HCEC 1CT (cell line): ENCODE results near the gene KCNJ5.
"Not testable (repeated sequence)": the region's sequence is repeated elsewhere in the genome, so short reads cannot be mapped to it uniquely, and the experiment has no call there.

ENCODE experiments used
- DNase-seq: peaks from one replicate; pipeline ENCODE4 v3.0.0-alpha.2; 2017

KCNJ5 gene

DNA sequence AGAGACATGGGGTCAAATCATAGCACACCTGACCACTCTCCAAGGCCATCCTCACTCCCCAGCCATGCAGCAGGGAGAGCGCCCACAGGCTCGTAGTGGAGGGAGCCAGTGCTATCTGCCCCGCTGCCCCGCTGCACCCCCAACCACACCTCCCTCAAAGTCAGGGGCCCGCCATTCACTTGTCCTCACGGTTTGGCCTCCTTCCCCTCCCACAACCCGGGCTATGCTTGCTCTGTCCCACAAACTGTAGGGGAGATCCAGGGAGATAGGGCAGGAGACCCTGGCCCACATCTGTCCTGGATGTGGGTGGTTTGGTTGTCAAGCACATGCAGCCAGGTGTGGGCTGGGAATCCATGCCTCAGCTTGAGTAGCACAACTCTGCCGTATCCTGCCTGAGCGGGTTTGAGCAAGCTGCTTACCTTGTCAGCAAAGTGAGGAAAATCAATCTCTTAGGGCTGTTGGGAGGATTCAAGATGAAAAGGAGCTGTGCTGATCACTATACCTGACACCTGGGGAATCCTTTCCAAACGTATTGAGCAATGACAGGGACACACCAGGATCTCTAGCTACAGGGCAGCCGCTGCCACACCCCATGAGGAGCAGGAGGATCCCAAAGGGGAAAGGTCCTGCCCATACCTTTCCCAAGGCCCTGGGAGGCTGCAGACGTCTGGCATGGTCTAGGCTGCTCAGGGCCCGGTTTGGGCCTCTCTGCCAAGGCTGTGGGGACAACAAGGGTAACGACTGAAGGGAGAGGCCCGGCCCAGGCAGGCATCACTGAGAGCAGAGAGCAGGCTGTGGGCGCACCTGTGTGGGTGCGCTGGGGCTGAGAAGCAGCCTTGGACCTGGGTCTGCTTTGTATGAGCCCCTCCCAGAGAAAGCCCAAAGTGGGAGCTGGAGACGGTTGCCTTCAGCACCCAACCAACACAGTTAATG, 23.3 kb downstream of the KCNJ5 start:
- no peak for DNase-seq

DNA sequence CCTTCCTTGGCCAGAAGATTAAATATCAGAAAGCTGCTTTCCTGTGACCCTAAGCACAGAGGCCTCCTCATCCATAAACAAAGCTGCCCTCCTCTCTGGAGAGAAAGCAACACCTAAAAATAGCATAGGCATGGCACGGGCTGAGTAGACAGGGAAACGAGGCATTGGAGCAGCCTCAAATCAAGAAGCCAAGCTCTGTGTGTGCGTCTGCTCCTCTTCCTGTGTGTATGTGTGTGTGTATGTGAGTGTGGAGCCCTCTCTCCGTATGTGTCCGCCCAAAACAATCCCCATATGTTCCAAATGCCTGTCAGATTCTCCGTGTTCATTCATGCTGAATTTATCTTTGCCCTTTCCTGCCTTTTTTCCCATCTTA, 24.0 kb downstream of the KCNJ5 start:
- no peak for DNase-seq

DNA sequence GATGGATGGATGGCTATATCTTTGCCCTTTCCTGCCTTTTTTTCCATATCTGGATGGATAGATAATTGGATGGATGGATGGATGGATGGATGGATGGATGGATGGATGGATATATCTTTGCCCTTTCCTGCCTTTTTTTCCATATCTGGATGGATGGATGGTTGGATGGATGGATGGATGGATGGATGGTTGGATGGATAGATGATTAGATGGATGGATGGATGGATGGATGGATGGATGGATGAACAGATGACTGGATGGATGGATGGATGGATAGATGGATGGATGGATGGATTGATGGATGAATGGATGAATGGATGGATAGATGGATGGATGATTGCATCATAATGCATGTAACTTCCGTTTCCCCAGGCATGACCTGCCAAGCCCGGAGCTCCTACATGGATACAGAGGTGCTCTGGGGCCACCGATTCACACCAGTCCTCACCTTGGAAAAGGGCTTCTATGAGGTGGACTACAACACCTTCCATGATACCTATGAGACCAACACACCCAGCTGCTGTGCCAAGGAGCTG, 24.9 kb downstream of the KCNJ5 start:
- no peak for DNase-seq

DNA sequence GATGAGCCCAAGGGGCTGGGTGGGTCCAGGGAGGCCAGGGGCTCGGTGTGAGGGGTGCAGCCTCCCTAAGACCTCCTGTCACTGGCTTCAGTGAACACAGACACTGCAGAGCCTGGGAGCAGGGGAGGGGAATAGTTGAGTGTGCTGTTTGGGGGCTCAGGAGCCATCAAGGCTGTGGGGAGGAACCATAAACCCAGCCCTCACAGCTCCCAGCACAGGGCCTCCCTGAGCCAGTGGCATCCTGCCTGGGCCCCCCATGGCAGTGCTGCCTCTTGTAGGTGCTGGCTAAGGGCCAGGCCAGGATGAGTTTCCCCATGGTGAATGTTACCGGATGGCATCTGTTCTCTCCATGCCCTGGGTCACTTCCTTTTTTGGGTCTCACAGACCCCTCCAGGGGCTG, 25.5 kb downstream of the KCNJ5 start:
- DNase-seq = no peak

DNA sequence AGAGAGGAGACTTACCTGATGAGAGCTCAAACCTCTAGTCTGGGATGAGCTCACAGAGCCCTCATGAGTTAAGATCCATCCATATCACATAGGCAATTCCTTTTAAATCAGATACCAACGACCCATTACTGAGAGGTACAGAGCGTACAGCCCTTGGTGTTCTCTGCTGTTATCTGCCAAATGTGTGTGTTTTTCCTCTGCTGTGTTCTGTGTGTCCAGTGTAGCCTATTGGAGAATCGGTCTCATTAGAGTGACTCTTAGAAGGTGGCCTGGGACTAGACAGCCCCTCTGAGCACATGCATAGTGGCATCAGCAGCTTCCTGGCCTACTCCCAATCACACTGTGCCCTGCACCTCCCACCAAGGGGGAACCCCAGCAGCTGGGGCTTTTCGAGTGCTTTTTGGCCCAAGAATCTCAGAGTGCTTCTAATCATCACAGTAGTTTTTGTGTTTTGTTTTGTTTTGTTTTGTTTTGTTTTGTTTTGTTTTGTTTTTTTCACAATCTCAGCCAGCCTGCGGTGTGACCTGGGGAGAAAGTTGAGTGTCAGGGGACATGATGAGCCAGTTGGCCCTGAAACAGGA, 26.1 kb downstream of the KCNJ5 start:
- no peak for DNase-seq

DNA sequence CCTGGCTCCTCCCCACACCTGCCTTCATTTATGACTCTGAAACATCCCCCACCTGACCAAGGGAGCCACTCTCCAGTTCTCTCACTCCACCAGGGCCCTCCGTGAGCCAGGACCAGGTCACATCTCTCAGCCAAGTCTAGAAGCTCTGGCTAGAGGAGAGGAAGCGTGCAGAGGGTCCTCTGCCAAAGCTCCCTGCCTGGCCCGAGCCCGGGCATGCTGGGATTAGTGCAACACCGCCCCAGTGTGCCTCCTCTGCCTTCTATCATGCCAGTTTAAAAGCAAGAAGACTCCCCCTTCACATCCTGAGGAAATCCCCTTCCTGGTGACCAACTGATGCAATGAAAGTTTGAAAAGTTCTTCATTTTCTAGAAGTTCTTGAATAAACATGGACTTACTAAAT, 28.1 kb downstream of the KCNJ5 start:
- no peak for DNase-seq

DNA sequence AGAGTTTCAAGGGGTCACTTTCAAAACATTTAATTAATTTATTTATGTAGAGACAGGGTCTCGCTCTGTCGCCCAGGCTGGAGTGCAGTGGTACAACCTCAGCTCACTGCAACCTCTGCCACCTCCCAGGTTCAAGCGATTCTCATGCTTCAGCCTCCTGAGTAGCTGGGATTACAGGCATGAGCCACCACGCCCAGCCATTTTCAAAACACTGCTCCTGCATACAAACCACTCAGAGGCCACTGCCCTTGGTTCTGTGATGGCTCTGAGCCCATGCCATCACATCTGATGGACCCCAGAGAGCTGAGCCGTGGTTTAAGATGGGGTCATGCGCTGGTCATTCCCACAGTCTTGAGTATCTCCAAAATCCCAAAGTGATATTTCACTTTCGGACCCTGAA, 28.5 kb downstream of the KCNJ5 start:
- not testable (repeated sequence) for DNase-seq

DNA sequence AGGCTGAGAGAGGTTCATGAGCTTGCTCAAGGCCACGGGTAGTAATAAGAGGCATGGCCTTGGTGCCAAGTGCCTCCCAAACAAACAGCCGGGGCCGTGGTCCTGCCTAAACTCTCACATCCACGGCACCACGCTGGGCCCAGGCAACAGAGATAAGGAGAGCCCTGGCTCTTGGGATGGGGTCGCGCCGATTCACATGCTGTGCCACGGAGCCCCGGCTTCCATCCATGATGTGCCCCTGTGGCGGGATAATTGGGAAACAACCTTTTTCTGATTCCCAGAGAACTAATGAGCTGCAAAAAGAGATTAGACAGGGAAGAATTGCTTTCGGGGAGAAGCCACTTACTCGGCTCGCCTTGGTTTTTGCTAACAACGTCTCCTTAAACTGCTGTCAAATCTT, 29.5 kb downstream of the KCNJ5 start:
- no peak for DNase-seq

DNA sequence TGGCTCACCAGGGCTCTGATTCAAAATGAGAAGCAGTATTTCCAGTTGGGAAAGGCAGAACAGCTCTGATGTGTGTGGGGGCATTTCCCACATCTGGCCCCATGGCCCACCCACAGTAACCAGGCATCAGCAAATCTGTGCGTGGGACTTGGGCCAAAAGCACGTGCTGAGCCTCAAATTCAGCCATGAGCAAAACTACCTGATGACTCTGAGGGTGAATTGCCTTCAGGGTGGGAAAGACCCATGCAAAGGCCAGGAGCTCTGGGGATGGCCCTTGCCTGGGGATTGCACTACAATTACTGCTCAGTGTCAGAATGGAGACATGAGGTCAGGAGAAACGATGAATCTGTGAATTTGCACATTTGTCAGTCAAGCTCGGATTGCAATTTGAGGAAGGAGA, 30.6 kb downstream of the KCNJ5 start:
- DNase-seq = no peak

DNA sequence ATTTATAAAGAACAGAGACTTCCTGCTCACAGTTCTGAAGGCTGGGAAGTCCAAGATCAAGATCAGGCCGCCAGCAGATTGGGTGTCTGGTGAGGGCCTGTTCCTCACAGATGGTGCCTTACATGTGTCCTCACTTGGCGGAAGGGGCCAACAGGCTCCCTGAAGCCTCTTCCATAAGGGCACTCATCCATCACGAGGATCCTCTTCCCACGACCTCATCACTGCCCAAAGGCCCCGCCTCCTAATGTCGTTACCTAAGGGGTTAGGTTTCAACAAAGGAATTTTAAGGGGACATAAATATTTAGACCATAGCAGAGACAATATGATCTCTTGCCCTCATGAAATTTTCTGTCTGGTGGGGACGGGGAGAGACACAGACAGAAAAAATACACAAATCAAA, 32.9 kb downstream of the KCNJ5 start:
- DNase-seq = no peak

DNA sequence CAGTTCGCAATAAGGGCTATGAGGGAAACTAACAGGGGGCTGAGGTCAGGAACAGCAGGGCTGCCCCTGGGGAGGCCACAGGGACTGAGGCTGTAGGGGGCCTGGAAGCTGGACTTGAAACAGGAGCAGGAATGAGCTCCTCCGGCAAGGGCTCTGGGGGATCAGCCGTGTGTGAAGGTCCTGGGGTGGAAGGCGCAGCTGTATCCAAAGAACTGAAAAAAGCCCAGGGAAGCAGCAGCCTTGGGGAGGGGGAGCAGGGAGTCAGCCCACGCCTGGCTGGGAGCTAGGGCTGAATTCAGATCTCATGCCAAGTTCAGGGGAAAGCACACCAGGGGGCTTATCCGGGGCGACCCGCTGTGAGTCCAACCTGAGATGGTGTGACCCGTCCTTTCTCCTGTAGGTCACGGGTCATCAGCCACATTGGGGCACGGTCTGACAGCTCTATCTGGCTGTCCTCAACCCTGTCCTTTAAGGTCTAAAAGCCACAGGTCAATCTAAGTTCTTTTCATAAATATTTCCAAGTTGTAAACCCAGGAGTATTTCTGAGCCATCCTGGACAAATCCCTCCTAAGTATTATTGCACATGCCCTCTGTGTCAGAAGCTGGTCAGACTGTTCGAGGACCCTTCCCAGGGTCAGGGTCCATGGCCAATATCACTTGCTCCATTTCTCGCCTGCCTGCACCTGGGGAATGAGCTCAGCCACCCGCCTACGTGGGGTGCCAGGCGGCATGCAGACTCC, 33.5 kb downstream of the KCNJ5 start:
- DNase-seq = no peak

DNA sequence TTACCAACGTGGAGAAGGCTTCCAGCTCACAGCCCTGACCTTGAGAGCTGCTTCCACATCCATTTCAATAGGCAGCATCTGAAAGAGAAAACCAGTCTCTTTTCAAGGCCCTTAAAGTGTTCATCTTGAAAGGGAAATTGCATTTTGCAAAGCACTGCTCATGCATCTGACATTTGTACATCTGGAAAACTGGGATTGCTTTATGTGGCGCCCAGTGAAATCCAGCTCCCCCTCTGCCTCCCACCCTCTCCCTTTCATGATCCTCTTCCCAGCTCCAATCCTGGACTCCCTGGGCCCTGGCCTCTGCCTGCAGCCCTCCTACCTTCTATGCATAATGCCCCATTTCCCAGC, 34.1 kb downstream of the KCNJ5 start:
- DNase-seq = no peak

DNA sequence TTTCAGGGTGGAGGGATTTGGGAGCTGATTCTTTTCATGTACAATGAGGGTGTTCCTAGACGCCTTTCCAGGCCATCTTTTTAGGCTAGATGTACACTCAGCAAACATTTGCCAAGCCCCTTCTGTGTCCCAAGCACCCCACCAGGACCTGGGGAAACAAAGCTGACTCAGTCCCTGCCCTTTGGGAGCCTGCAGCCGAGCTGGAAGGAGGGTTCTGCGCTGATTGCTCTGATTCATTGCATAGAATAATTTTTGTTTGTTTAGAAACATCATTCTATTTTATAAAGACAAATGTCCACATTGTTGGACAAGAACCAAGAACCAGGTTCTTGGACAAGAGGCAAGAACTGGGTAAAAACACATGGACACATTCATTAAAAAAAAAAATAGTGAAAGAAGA, 34.8 kb downstream of the KCNJ5 start:
- DNase-seq = no peak

DNA sequence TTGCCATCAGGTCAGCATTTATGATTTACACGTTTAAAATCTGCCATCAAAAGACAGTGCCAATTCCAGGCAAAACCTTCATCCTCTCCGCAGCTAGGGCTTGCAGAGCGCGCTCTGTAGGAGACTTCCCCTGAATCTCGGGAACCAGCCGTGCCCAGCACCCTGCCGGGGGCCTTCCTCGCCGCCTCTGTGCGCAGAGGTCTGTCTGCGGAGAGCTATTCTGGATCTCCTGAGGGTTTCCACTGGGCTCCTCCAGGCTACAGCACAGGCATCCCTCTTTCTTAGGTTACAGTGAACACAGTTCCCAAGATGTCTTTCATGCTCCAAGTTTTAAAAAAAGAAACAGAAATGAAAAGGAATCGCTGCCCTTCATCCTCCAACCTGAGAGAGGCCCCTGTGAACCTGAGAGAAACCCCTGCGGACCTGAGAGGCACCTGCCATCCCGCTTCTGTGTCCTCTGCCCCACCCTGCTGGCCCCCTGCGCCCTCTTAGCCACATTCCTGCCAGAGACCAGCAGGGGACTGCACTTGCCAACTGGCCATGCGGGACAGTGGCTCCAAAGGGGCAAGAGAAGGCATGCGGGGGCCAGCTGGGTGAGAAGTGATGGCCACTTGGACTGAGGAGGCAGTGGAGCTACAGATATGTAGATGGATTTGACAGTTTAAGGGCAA, 35.4 kb downstream of the KCNJ5 start:
- no peak for DNase-seq

DNA sequence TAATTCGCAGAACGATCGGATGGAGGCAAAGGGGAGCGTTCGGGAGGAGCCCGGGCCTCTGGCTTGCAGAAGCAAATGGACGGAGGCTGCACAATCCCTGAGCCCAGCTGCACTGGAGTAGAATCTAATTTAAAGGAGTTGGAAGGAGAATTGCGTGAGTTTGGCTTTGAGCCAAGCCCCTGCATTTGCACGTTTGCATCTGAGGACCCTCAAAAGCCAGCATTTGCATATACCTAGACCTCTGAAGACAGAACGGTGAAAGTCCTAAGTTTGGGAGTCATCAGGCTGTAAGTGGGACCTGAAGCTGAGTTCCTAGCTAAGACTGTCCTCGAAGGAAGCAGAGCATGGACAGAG, 35.9 kb downstream of the KCNJ5 start:
- DNase-seq = no peak

DNA sequence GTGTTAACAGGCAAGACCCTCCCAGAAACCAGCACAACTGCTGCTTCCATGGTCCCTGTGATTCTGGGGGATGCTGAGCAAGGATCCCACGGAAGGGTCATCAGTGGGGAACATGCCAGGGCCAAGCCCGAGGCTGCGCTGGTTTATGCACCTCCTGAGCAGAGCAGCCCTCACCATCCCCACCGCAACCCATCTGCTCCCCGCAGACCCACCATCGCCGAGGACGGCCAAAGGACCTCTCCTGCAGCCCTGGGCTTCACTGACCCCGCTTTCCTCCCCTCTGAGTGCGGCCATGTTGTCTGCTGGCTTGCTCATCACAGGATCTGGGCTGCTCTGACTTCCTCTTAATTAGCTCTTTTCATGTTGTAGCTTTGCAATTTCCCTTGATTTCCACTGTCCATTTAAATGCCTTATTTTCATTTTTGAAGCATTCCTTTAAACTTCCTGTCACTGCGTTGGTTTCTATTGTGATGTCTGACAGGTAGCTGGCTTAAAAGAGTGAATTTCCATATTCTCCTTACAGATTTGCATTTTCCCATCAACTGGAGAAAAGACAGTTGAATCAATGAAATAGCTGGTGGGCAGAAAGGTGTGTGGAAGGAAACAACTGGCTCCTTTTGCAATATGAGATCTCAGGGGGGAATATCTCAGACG, 36.7 kb downstream of the KCNJ5 start:
- DNase-seq = no peak

DNA sequence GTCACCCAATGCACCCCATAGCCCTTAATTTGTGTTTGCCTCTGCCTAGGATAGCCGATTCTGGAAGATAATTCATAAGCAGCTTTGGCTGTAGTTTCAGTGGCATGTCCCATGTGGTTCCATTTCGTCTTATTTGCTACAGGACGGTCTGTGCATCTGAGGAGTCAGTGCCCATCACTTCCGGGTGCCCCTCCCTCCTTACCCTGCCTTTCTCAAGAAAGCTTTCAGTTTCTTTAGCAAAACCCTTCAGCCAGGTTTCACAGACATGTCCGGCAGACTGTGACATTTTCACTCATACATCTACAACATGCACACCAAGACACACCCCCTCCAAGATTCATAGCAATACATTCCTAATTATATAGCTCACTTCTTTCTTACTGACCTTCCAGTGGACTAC, 37.2 kb downstream of the KCNJ5 start:
- no peak for DNase-seq

DNA sequence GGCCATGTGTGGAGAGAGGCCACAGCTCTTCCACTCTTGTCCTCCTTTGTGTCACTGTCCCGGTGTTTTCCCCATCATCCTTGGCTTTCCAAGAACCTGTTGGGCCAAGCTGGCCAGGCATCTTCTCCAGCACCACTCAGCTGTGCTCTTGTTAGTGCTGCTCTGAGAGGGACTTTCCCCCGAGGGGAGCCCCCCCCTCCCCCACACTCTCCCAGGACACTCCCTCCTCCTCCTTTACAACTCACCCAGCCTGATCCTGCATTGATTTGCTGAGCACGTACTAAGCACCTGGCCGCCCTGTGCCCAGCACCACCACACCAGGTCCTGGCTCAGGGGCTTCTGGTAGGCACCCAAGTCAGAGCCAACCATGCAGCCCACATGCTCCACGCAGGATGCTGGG, 38.3 kb downstream of the KCNJ5 start:
- DNase-seq = no peak

DNA sequence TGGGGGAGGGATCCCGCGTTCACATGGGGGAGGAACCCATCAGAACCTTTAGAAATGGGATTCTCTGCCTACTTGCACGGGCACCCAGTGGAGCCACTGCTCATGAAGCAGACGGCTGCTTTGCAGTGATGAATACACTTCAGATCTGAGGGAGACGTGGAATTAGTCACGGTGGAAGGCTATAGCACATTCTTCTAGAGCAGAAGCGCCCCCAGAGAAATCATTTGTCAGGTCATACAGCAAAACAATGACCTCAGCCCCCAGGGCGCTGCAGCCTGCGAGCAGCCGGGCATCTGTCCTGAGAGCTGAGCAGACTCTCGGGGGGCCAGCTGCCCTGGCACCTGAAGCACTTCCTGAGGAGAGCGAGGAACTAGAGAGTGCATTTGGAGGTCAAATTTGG, 38.8 kb downstream of the KCNJ5 start:
- no peak for DNase-seq

DNA sequence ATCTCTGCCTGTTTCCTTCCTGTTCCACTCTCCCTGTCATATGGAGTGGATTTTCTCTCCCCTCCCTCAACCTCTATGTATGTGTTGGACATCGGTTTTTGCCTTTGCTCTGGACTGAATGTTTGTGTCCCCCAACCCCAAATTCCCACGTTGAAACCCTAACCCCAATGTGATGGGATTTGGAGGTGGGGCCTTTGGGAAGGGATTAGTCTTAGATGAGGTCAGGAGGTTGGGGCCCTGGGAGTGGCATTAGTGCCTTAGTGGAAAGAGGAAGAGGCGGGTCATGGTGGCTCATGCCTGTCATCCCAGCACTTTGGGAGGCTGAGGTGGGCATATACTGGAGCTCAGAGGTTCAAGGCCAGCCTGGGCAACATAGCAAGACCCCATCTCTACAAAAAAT, 39.9 kb downstream of the KCNJ5 start:
- no peak for DNase-seq

DNA sequence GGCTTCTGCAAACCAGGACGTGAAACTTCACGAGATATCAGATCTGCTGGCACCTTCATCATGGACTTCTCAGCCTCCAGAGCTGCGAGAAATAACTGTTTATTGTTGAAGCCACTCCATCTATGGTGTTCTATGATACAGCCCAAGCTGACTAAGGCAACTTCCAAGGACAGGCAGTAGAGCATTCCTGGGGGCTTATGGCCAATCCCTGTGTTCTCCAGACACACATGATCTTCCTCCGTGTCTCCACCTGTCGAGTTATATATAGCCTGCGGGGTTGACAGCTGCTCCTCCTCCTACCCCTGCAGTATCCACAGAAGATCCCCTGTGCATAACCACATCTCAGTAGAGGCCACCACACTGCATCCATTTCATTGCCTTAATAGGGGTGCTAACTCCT, 40.5 kb downstream of the KCNJ5 start:
- DNase-seq = no peak

DNA sequence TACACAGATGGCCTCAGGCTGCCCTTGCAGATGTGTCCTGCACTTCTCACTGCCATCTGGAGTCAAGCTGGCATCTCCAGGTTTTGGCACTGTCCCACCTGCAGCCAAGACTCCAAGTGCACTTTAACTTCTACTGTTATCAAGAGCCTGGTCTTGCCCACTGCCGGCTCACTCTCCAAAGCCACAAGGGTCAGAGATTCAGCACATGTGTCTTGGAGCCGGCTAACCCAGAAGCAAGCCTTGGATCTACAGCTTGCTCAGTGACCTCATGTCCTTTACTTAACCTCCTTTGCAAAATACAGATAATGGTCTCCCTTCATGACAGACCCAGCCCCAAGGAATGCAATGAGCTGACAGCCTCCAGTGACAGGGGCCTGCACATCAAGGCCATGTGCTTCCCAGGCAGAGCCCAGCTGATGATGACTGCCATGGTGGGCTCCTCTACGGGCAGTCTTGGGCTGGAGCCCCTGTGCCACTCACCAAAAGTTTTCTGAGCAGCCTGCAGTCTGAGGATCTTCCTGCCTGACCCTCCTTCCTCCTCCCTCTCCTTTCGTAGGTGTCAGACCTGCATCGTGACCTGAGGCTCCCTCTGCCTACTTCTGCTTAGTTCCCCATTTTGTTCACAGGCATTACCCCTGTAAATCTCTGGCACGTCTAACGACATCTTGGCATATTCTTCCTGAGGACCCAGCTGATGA, 42.5 kb downstream of the KCNJ5 start:
- no peak for DNase-seq
